ENCODE data around the gene SH2D3A.

Gene SH2D3A

GRCh38 chr19:6705931-6706632 lies 61.2 kb downstream of the SH2D3A start:
- no peak for DNase-seq
